Karpas-422 (cell line): Measurements from ENCODE around the gene ADIG. TPM values are rescaled to one million over a fixed set of nuclear protein-coding genes. Genes with fewer than 3 reads are reported as not detected.

ENCODE experiments used
- DNase-seq: peaks from one replicate; pipeline ENCODE4 v3.0.0-alpha.2; 2015
- H2AFZ ChIP-seq: fragments of 200-600 bp; sonication (generic); 2 replicates; pipeline ENCODE4 v1.6.1; 2014; ENCODE audit warnings: antibody characterized with exemption, low read length, mixed read lengths
- H3K27ac ChIP-seq: fragments of 200-600 bp; sonication (generic); 2 replicates; pipeline ENCODE4 v1.5.1; 2014; ENCODE audit warnings: mild to moderate bottlenecking, low read length, moderate library complexity
- H3K27me3 ChIP-seq: fragments of 200-600 bp; sonication (generic); 2 replicates; pipeline ENCODE4 v1.6.1; 2014; ENCODE audit warnings: low read length, mixed read lengths
- H3K36me3 ChIP-seq: fragments of 200-600 bp; sonication (generic); 2 replicates; pipeline ENCODE4 v1.6.1; 2014; ENCODE audit warnings: low read length, mixed read lengths; ENCODE audit not compliant: insufficient read depth
- H3K4me1 ChIP-seq: fragments of 200-600 bp; sonication (generic); 2 replicates; pipeline ENCODE4 v1.6.1; 2014; ENCODE audit warnings: mild to moderate bottlenecking, low read length, mixed read lengths
- H3K4me2 ChIP-seq: fragments of 200-600 bp; sonication (generic); 2 replicates; pipeline ENCODE4 v1.6.1; 2014; ENCODE audit warnings: low read length, low read depth, mild to moderate bottlenecking; ENCODE audit not compliant: poor library complexity, severe bottlenecking
- H3K4me3 ChIP-seq: fragments of 200-600 bp; sonication (generic); 2 replicates; pipeline ENCODE4 v1.5.1; 2014; ENCODE audit warnings: mild to moderate bottlenecking, antibody characterized with exemption, low read length, mixed read lengths
- H3K79me2 ChIP-seq: fragments of 200-600 bp; sonication (generic); 2 replicates; pipeline ENCODE4 v1.6.1; 2014; ENCODE audit warnings: mild to moderate bottlenecking, low read length, mixed read lengths
- H3K9ac ChIP-seq: fragments of 200-600 bp; sonication (generic); 2 replicates; pipeline ENCODE4 v1.6.0; 2014; ENCODE audit warnings: low read length
- H3K9me2 ChIP-seq: fragments of 200-600 bp; sonication (generic), shearing (Covaris generic); replicated peaks from 2 replicates; pipeline ENCODE4 v1.6.0; 2014; ENCODE audit warnings: mild to moderate bottlenecking, low read length, moderate library complexity; ENCODE audit not compliant: insufficient read depth
- H3K9me3 ChIP-seq: fragments of 300-700, 200-600 bp; sonication (generic); 2 replicates; pipeline ENCODE4 v1.6.1; 2014; ENCODE audit warnings: low read length, mixed read lengths
- H4K20me1 ChIP-seq: fragments of 200-600 bp; sonication (generic); 2 replicates; pipeline ENCODE4 v1.6.1; 2014; ENCODE audit warnings: mild to moderate bottlenecking, antibody characterized with exemption, low read length, low read depth; ENCODE audit not compliant: insufficient read depth
- total RNA-seq: library from RNA; depleted of rRNA; stranded (reverse); fragments of >200 nt; shearing (Covaris generic); gene quantifications from 2 replicates; pipeline ENCODE4 v1.2.3, GENCODE V29; 2014; ENCODE audit warnings: low replicate concordance

The ADIG gene
- total RNA-seq, 1 experiment from 2014 or later = not detected

- H3K4me3 ChIP-seq = no peak overlapping the region
- no peak for DNase-seq
- no peak overlapping the region for H3K27ac ChIP-seq
- H3K4me2 ChIP-seq = no peak overlapping the region
- H3K79me2 ChIP-seq = no peaks in the 10 kb centered on the region
- H4K20me1 ChIP-seq = no peaks in the 10 kb centered on the region
- no peaks in the 10 kb centered on the region for H3K27me3 ChIP-seq
- H2AFZ ChIP-seq = no peak overlapping the region
- H3K36me3 ChIP-seq = no peaks in the 10 kb centered on the region
- no peaks in the 10 kb centered on the region for H3K9me3 ChIP-seq
- no peaks in the 10 kb centered on the region for H3K4me1 ChIP-seq
- H3K9ac ChIP-seq = no peak overlapping the region
- H3K9me2 ChIP-seq = no peaks in the 10 kb centered on the region
Measured at GRCh38 chr20:38616457-38616856, 35.5 kb downstream of the ADIG start.

- H4K20me1 ChIP-seq = no peaks in the 10 kb centered on the region
- no peak overlapping the region for H3K27ac ChIP-seq
- no peaks in the 10 kb centered on the region for H3K4me1 ChIP-seq
- H2AFZ ChIP-seq = no peak overlapping the region
- H3K9me2 ChIP-seq = no peaks in the 10 kb centered on the region
- no peaks in the 10 kb centered on the region for H3K79me2 ChIP-seq
- no peak overlapping the region for H3K4me2 ChIP-seq
- no peak overlapping the region for H3K4me3 ChIP-seq
- DNase-seq = no peak
- H3K36me3 ChIP-seq = no peaks in the 10 kb centered on the region
- H3K9ac ChIP-seq = no peak overlapping the region
- H3K27me3 ChIP-seq = no peaks in the 10 kb centered on the region
- no peaks in the 10 kb centered on the region for H3K9me3 ChIP-seq
Measured at GRCh38 chr20:38617011-38617829, 36.2 kb downstream of the ADIG start.

DNA sequence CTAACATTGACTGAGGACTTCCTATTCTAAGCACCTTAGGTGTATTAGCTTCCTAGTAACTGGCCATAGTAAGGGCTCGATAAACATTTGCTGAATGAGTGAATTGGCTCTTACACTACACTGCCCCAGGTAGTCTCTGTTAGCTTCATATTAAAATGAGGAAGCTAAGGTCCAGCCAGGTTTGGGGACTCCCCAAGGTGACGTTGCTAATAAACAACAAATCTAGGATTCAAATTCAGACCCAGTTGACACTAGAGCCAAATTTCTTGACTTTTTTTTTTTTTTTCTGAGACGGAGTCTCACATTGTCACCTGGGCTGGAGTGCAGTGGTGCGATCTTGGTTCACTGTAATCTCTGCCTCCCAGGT is 36.8 kb downstream of the ADIG start:
- H3K4me3 ChIP-seq = no peak overlapping the region

GRCh38 chr20:38620441-38620840 is 39.4 kb downstream of the ADIG start:
- no peak for DNase-seq
- Histone ChIP-seq H3K4me2 (no peak overlapping the region), H3K9me3 (no peaks in the 10 kb centered on the region), H3K27ac (no peak overlapping the region), H3K4me1 (no peaks in the 10 kb centered on the region), H3K27me3 (no peaks in the 10 kb centered on the region), H3K4me3 (no peak overlapping the region), H3K9ac (no peak overlapping the region), H3K79me2 (no peaks in the 10 kb centered on the region), H3K9me2 (no peaks in the 10 kb centered on the region), H4K20me1 (no peaks in the 10 kb centered on the region), H3K36me3 (no peaks in the 10 kb centered on the region), H2AFZ (no peak overlapping the region)

More for the DNA sequence above, 36.8 kb downstream of the ADIG start:
- Histone ChIP-seq H3K9me2 (no peaks in the 10 kb centered on the region), H3K79me2 (no peaks in the 10 kb centered on the region), H3K36me3 (no peaks in the 10 kb centered on the region), H3K4me2 (no peak overlapping the region), H3K27me3 (no peaks in the 10 kb centered on the region), H4K20me1 (no peaks in the 10 kb centered on the region), H3K9ac (no peak overlapping the region), H2AFZ (no peak overlapping the region), H3K27ac (no peak overlapping the region), H3K9me3 (no peaks in the 10 kb centered on the region), H3K4me1 (no peaks in the 10 kb centered on the region)
- no peak for DNase-seq

GRCh38 chr20:38623061-38623460 is 42.1 kb downstream of the ADIG start:
- H4K20me1 ChIP-seq = no peaks in the 10 kb centered on the region
- no peaks in the 10 kb centered on the region for H3K79me2 ChIP-seq
- H3K4me3 ChIP-seq = no peak overlapping the region
- no peaks in the 10 kb centered on the region for H3K9me2 ChIP-seq
- no peaks in the 10 kb centered on the region for H3K9me3 ChIP-seq
- H3K27me3 ChIP-seq = no peaks in the 10 kb centered on the region
- DNase-seq = no peak
- no peak overlapping the region for H3K4me2 ChIP-seq
- H2AFZ ChIP-seq = no peak overlapping the region
- no peak overlapping the region for H3K27ac ChIP-seq
- no peaks in the 10 kb centered on the region for H3K36me3 ChIP-seq
- no peaks in the 10 kb centered on the region for H3K4me1 ChIP-seq
- H3K9ac ChIP-seq = no peak overlapping the region

DNA sequence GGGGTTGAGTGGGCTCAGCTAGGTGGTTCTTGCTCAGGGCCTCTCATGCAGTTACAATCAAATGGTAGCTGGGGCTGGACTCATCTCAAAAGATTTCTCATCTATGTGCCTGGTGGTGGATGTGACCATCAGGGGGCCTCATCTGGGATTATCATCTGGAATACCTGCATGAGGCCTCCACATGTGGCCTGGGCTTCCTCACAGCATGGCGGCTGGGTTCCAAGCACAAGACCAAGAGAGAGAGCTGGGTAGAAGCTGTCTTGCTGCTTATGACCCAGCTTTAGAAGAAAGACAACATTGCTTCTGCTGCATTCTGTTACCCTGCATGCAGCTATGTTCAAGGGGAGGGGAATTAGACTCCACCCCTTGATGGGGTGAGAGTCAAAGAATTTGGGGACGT is 43.1 kb downstream of the ADIG start:
- Histone ChIP-seq H3K27ac (no peak overlapping the region), H4K20me1 (no peaks in the 10 kb centered on the region), H3K79me2 (no peaks in the 10 kb centered on the region), H3K9me2 (no peaks in the 10 kb centered on the region), H3K9ac (no peak overlapping the region), H3K27me3 (no peaks in the 10 kb centered on the region), H3K4me3 (no peak overlapping the region), H3K4me2 (no peak overlapping the region), H2AFZ (no peak overlapping the region), H3K9me3 (no peaks in the 10 kb centered on the region), H3K36me3 (no peaks in the 10 kb centered on the region), H3K4me1 (peaks cover 7% of the 10 kb centered on the region)
- no peak for DNase-seq

GRCh38 chr20:38625896-38626295 is 44.9 kb downstream of the ADIG start:
- Histone ChIP-seq H3K36me3 (no peaks in the 10 kb centered on the region), H3K79me2 (no peaks in the 10 kb centered on the region)
- DNase-seq = no peak

DNA sequence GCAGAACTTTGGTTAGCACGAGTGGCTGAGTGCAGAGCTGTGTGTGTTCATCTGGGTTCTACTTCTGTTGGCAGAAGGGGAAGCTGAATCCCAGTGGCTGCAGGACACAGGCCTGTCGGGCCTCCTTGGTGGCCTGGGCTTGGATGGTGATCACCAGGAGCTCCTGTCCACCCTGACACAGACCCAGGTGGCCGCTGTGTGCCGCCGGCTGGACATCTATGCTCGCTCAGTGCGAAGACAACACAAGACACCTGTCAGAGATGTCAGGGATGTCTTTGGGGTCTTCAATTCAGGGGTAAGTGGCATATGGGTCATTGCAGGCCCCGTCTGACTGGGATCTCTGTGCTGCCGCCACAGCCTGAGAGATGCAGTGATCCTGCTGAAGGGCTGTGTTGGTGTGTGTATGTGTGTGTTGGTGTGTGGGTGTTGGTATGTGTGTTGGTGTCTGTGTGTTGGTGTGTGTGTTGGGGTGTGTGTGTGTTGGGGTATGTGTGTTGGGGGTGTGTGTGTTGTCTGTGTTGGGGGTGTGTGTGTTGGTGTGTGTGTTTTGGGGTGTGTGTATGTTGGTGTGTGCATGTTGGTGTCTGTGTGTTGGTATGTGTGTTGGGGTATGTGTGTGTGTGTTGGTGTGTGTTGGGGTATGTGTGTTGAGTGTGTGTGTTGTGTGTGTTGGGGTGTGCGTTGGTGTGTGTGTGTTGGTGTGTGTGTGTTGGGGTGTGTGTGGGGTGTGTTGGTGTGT is 46.1 kb downstream of the ADIG start:
- Histone ChIP-seq H3K4me2 (no peak overlapping the region), H3K9ac (no peak overlapping the region)

More at GRCh38 chr20:38625896-38626295, 44.9 kb downstream of the ADIG start:
- Histone ChIP-seq H3K27me3 (no peaks in the 10 kb centered on the region), H3K9ac (no peak overlapping the region), H3K4me3 (no peak overlapping the region), H3K4me2 (no peak overlapping the region), H3K27ac (no peak overlapping the region), H3K9me2 (no peaks in the 10 kb centered on the region), H3K9me3 (no peaks in the 10 kb centered on the region), H3K4me1 (peaks cover 7% of the 10 kb centered on the region), H4K20me1 (no peaks in the 10 kb centered on the region), H2AFZ (no peak overlapping the region)

More for the DNA sequence above, 46.1 kb downstream of the ADIG start:
- H4K20me1 ChIP-seq = no peaks in the 10 kb centered on the region
- no peaks in the 10 kb centered on the region for H3K79me2 ChIP-seq
- H3K36me3 ChIP-seq = no peaks in the 10 kb centered on the region
- H3K27me3 ChIP-seq = no peaks in the 10 kb centered on the region
- H2AFZ ChIP-seq = no peak overlapping the region
- no peak overlapping the region for H3K4me3 ChIP-seq
- no peaks in the 10 kb centered on the region for H3K9me2 ChIP-seq
- peaks cover 7% of the 10 kb centered on the region for H3K4me1 ChIP-seq
- no peak for DNase-seq
- H3K9me3 ChIP-seq = no peaks in the 10 kb centered on the region
- H3K27ac ChIP-seq = no peak overlapping the region
